HG02763 (cell line): ENCODE results near the gene CD151.

Source experiments
- ATAC-seq: cut with Tn5 transposase; IDR thresholded peaks from one replicate; pipeline ENCODE4 v1.9.1; 2021; ENCODE audit warnings: mild to moderate bottlenecking, moderate library complexity; ENCODE audit not compliant: unreplicated experiment

CD151 gene

GRCh38 chr11:855330-855674, 22.6 kb downstream of the CD151 start:
- ATAC-seq, result no peak

DNA sequence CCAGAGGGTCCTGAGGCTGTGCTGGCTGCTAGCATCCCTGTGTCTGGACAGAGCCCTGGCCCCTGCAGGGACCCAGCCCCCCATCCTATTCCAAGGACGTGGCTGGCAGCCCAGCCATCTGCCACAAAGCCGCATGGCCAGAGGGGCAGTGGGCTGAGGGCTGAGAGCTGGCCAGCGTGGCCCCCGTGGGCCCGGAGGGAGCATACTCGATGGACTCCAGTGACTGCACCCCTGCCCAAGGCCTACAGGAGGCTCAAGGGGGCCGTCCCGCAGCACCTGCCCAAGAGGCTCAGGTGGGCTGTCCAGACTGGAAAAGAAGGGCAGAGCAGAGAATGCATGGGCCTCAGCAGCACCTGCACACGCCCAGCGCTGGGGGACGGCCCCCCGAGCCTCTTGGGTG, 23.0 kb downstream of the CD151 start:
- no peak for ATAC-seq

GRCh38 chr11:856397-856796, 23.6 kb downstream of the CD151 start:
- no peak for ATAC-seq

DNA sequence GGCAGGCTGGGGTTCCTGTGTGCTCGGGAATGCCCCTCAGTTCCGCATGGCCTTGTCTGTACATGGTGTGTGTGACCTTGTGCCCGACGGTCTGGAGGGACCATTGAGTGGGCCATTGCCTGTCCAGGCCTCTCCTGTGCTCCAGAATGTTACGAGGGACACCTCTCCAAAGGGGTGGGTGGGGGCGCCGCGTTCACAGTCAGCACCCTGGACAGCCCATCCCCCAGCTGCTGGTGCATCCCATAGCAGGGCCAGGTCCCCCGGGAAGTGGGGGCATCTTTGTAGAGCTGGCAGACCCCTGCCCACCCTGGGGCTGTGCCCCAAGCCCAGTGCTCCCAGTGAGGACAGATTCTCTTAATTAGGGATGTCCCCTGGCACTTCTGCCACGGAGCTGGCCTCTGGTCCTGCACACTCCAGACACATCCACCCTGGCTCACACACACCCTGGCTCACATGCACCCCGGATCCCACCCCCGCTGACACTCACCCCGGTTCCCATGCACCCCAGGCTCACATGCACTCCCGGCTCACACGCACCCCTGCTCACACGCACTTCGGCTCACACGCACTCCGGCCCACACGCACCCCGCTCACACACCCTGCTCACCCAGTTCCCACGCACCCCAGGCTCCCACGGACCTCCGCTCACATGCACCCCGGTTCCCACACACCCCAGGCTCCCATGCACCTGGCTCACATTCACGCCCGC, 25.5 kb downstream of the CD151 start:
- ATAC-seq, result no peak

- no peak for ATAC-seq
Observed at GRCh38 chr11:858762-859339, 26.1 kb downstream of the CD151 start.

DNA sequence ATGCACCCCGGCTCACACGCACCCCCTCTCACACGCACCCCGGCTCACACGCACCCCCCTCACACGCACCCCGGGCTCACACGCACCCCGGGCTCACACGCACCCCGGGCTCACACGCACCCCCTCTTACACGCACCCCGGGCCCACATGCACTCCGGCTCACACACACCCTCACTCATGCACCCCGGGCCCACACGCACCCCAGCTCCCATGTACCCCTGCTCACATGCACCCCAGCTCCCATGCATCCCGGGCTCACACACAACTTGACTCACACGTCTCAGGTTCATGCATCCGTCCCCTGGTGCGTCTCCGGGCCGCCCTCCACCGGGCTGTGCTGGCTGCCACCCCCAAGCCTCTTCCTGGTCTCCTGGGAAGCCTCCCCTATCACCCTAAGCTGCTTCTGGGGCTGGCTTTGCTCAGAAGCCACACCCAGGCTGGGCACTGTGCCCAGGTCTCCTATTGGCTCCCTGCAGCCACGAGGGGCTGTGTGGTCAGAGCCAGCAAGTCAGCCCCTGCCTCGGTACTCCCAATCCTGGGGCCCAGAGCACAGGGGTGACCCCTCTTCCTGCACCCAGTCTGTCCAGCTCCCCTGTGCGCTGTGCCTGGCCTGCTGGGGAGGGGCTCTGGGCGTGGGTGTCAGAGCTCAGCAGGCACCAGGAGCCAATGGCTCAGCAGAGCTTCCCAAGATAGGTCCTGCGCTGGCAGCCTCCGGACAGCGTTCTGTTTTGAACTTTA, 26.8 kb downstream of the CD151 start:
- no peak for ATAC-seq

DNA sequence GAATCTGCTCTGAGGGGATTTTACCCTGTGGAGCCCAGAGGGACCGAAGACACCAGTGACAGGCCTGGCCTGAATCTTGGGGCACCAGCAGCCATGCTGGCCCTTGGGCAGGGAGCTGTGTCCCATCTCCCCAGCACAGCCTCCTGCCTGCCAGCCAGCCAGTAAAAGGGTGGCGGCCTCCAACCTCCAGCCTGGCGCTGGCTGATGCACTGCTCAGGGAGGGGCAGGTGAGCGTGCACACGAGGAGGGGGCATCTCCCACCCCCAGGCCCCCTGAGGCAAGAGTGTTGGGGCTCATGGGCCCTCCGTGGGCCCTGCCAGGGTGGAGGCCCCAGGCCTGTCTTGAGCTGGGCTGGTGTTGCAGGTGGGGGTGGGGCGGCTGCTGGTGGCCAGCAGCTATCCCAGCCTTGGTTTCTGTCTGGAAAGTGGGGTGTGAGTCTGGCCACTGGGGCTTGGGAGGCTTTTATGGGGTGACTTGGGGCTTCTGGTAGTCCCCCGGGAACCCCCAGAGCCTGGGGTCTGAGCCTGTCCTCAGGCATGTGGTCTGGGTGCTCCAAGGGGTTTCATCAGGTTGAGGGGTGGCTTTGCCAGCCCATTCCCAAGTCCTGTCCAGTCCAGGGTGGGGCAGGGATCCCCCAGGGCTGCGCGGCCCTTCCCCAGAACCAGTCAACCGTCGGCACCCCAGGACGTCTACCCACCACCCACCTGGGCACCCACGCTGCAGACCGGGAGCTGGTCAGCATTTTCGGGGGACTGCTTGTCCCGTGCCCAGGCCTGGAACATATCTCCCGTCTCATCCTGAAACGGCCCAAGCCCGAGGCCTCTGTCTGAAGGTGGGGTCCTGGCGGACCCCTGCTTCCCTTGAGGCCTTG, 27.7 kb downstream of the CD151 start:
- ATAC-seq, result no peak

DNA sequence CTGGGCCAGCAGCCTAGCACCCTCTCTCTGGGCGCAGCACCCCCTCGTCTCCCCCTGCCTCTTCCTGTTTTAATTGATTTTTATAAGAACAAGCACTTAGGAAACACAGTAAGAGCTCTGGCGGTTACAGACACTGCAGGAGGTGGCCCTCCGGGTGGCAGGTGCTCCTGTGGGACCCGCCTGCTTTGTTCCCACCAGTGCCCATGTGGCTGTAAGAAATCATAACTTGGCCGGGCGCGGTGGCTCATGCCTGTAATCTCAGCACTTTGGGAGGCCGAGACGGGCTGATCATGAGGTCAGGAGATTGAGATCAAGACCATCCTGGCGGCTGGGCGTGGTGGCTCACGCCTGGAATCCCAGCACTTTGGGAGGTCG, 28.3 kb downstream of the CD151 start:
- no peak for ATAC-seq

DNA sequence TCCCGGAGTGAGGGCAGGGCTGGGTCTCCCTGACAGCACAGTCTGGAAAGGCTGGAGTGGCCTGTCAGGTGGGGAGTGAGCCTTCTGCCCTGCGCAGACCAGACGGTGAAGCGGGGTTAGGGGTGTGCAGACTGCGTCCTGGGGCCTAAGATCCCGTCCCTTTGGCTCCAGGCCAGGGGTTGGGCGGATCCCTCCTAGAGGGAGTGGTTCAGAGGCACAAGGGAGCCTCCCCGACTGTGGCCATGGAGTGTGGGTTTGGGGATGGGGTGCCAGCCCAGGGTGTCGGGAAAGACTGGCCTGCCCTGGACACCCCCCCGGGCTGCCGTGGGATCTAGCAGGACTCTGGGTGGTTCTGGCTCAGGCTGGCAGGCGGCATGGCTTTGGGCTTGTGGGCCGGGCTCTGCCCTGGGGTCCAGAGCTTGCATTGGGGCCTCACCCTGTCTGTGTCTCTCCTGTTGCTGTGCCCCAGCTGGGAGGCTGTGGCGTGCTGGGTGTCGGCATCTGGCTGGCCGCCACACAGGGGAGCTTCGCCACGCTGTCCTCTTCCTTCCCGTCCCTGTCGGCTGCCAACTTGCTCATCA, 29.4 kb downstream of the CD151 start:
- no peak for ATAC-seq

GRCh38 chr11:862696-863022, 29.9 kb downstream of the CD151 start:
- ATAC-seq, result no peak

GRCh38 chr11:863023-863909, 30.5 kb downstream of the CD151 start:
- no peak for ATAC-seq

DNA sequence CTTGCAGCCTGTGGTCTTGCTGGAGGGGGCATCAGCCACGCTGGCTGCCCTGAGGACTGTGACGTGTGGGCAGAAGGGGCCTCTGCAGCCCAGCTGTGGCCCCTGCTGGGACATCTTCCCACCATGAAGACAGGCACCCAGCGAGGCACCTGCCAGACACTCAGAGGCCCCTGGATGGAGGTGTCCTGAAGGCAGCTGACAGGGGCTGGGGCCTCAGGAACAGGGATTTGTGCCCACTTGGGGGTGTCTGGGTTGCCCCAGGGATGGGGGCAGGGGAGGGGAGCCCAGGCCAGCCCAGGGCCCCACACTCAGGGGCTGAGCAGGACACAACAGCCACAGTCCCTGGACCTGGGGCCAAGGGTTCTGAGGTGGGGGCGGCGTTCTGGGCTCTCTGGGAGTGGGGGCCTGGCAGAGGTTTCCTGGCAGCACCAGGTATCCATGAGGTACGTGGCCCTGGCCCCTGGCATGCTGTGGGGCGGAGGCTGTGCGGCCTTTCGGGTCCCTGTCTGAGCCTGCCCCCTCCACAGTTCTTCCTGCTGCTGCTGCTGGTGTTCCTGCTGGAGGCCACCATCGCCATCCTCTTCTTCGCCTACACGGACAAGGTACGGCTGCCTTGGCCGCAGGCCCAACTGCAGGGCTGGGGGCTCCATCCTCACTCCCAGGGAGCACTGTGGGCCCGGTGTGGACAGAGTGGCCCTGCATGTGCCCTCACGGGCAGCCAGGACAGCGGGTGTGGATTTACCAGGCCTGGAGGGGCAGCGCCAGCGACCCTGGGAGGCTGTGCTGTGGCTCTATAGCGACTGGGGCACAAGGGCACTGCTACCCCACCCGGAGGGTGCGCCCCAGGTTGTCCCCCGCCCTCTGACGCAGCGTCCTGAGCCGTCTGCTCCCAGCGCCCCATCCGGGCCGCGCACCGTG, 31.4 kb downstream of the CD151 start:
- ATAC-seq, result no peak

- ATAC-seq, result no peak
Observed at GRCh38 chr11:864898-865297, 32.1 kb downstream of the CD151 start.

GRCh38 chr11:865462-866430, 33.0 kb downstream of the CD151 start:
- no peak for ATAC-seq

DNA sequence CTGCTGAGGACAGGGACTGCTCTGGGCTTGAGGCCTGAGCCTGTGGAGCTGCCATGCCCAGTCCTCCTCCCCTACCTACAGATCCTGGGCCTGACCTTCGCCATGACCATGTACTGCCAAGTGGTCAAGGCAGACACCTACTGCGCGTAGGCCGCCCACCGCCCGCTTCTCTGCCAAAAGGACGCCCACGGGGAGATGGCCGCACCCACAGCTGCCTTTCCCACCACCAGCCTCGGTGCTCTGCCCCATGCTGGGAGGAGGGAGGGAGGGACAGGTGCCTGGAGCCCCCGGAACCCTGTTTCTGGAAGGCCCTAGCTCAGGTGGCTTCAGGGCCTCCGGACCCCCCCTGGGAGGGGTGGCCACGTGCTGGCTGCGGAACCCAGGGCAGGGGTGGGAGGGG, 33.7 kb downstream of the CD151 start:
- ATAC-seq, result no peak

GRCh38 chr11:867856-868358, 35.2 kb downstream of the CD151 start:
- no peak for ATAC-seq

DNA sequence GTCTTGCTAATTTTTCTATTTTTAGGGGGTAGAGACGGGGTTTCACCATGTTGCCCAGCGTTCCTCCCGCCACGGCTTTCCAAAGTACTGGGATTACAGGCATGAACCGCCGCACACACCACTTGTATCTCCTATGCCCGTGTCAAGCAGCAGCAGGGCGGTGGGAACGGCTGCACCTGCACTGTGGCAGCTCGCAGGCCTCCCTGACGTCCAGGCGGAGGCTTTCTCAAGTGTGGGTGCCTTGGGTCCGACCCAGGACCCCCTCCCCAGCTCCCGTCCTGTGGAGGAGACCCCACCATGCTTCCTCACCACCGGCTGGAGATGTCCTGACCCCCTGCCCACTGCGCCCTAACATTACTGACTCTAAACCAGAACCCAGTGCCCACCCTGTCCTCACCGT, 35.6 kb downstream of the CD151 start:
- no peak for ATAC-seq

- no peak for ATAC-seq
Observed at GRCh38 chr11:868802-869201, 36.0 kb downstream of the CD151 start.
